HG02610 (cell line): ENCODE results near the gene FAP.

Experiments used
- ATAC-seq: cut with Tn5 transposase; IDR thresholded peaks from one replicate; pipeline ENCODE4 v1.9.1; 2021; ENCODE audit warnings: mild to moderate bottlenecking, moderate library complexity; ENCODE audit not compliant: unreplicated experiment

Gene FAP

GRCh38 chr2:162188451-162188850, 54.8 kb downstream of the FAP start:
- ATAC-seq = no peak

- ATAC-seq = no peak
Measured at GRCh38 chr2:162185541-162186232, 57.6 kb downstream of the FAP start.

- no peak for ATAC-seq
Measured at GRCh38 chr2:162184821-162185450, 58.3 kb downstream of the FAP start.

- no peak for ATAC-seq
Measured at GRCh38 chr2:162184359-162184758, 58.9 kb downstream of the FAP start.

- ATAC-seq = no peak
Measured at GRCh38 chr2:162182395-162182794, 60.9 kb downstream of the FAP start.

GRCh38 chr2:162177301-162177700, 65.9 kb downstream of the FAP start:
- ATAC-seq = no peak

- no peak for ATAC-seq
Measured at GRCh38 chr2:162175714-162176113, 67.5 kb downstream of the FAP start.

DNA sequence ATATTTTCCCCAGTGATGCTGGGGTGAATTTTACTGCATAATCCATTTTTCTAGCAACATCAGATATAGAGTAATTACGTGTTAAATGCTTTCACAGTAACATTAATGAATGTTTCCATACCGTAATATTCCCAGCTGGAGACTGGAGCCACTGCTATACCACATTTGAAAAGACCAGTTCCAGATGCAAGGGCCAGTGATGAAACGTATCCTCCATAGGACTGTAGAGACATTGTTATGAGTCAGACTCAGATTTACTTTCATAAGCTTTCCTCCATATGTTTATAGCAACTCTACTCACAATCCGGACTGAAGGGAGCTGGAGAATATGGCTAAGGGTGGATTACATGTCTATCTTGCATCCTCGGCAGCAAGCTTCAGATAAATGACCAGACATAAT, 68.5 kb downstream of the FAP start:
- no peak for ATAC-seq

GRCh38 chr2:162172802-162173370, 70.4 kb downstream of the FAP start:
- ATAC-seq = no peak

GRCh38 chr2:162166745-162167144, 76.5 kb downstream of the FAP start:
- ATAC-seq = peak; percentile 48

- ATAC-seq = no peak
Measured at GRCh38 chr2:162166174-162166573, 77.1 kb downstream of the FAP start.

GRCh38 chr2:162164802-162165201, 78.4 kb downstream of the FAP start:
- ATAC-seq = no peak

DNA sequence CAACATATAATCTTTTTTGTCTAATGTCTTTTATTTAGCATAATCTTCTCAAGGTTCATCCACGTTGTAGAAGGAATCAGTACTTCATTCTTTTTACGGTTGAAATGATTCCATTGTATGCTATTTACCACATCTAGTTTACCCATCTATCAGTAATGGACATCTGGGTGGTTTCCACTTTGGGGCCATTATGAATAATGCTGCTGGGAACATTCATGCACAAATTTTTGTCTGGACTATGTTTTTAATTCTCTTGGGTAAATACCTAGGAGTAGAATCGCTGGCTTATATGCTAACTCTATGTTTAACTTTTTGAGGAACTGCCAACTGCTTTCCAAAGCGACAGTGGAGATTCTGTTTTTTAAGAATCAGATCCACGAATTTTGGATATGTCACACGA, 83.8 kb downstream of the FAP start:
- no peak for ATAC-seq

DNA sequence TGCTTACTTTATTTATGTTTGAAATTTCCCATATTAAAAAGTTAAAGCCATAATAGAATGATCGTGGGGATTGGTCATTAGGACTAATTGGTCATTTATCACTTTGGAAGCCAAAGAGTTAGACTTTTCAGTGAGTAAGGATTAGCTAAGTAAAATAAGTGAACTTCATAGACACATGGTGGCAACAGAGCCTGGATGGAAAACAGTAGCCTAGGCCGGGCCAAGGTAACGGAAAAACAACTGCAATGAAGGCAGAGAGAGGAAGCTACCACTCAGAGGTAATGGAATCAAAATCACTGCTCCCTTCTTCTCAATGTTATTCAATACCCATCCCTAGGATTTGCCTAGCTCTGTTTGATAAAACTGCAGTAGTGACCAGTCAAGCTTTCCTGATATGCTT, 87.1 kb downstream of the FAP start:
- ATAC-seq = no peak

DNA sequence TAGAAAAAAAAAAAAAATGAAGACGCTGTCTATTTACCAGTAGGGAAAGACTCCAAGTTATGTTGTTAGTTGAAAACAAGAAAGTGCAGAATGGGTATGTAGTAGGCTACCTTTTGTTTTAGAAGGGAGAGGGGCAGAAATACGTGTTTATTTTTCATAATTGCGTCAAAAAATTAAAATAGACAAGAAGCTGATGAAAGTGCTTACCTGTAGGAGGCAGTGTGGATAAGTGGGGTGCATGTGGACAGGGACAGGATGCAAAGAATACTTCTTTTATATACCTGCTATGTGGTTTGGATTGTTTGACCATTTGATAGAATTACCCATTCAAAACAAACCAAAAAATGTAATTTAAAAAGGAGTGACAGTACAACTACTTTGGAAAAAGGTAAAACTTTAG, 88.2 kb downstream of the FAP start:
- ATAC-seq = no peak

DNA sequence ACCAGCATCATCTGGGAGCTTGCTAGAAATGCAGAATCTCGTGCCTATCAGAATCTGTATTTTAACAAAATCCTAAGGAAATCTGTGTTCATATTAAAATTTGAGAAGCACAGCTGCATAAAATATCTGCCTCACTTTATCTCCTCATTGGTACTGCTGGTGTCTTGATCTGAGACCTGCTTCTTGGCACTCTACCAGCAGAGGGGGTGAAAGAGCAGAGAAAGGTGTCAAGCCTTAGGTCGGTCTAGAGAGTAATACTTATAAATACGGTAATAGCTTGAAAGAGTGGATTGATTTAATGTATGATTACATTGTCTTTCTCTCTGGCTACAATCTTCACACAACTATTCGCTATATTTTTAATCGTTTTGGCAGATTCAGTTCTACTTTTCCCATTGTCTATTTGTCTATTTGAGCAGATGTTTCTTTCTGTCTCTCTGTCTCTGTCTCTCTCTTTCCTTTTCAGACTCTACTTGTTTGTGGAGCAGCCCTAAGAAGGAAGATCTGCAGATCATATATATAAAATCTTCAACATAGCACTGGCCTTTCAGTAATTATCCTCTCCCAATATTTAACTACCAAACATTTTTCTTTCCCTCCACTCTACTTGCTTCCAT, 89.5 kb downstream of the FAP start:
- peak; percentile 97 for ATAC-seq

DNA sequence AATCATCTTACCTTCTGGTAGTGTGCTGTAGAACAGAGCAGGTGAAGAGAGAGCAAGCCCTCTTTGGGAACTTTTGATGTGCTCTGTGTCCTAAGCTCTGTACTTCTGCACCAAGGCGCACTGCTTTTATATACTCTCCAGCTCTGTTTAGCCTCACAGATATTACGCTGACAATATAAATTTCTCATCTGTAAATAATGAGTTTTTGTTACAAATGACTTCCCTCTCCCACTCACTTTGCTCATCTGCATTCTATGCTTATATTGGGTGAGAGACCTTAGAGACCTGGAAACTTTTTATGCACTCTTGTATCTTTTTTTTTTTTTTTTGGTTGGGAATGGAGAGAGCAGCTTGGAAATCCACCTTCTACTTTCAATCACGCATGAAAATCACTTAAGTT, 91.1 kb downstream of the FAP start, which contains the start of gene GCG:
TSS of gene GCG (minus strand) at position 101 of the 400 bp plus-strand sequence. CDS start 3,069 bp downstream, outside the sequence.
- ATAC-seq = no peak

GRCh38 chr2:162149940-162150339, 93.3 kb downstream of the FAP start:
- no peak for ATAC-seq

DNA sequence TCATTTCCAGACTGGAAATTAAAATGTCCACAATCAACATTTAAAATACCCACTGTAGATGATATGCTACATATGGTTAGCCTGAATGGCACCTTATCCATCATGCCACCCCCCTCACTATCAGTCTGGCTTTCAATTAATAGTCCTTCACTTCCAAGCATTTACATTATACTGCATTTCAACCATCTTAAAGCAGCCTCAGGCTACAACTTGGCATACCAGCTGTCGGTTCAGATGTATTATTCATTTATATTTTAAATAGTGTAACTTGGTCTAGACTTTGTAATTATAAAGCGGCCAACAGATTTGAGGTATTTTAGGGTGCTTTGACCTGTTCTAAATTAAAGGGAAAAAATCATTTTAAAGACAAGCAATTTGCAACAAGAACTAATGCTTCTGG, 93.8 kb downstream of the FAP start:
- ATAC-seq = no peak

DNA sequence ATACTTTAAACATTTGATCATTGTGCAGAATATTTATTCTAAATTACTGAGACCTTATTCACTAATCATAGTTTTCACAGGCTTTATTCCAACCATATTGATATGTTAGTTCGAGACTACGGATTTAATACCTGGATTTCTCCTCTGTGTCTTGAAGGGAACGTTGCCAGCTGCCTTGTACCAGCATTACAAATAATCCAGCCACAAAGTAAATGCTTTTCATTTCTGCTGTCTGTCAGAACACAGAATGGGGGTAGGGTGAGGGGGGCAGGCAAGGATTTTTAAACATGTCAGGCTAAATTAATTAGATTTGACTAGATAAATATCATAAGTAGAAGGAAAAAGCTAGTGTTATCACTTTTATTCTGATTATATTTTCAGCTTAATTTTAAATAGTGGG, 94.3 kb downstream of the FAP start:
- no peak for ATAC-seq

DNA sequence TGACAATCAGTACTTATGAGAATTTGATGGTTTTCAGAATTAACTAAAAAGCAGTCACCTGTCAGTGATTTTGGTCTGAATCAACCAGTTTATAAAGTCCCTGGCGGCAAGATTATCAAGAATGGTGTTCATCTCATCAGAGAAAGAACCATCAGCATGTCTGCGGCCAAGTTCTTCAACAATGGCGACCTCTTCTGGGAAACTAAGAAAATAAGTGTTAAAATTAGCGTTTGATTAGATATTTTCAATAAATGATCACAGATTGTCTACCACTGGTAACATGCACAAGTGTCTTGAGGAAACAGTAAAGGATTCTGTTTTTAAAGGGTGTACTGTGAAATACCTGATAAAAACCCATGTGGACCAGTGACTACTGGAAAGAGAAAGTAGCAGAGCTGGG, 99.3 kb downstream of the FAP start:
- no peak for ATAC-seq

DNA sequence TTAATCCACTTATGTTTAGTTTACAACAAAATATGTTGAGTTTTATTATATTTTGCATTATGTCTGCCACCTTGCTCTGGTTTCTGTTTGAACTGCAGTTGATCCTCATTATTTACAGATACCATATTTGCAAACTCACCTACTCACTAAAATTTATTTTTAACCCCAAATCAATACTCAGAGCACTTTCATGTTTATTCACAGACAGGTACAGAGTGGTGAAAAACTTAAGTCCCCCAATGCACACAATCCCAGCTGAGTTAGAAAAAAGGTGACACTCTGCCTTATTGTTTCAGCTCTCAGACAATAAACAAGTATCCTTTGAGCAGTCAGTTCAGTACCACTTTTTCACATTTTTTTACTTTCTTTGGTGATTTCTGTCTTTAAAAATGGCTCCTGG, 104.9 kb downstream of the FAP start:
- ATAC-seq = no peak
